ENCODE measurements around the gene PLXNC1.

Gene PLXNC1

GRCh38 chr12:94184995-94185719 is 36.8 kb downstream of the PLXNC1 start:
- H3K27me3 ChIP-seq (replicated peaks) = no peaks in the 10 kb centered on the region
- no peaks in the 10 kb centered on the region for H3K36me3 ChIP-seq (replicated peaks)
- no peak overlapping the region for H3K4me3 ChIP-seq (ENCODE audit: low read depth, low read length)
- in situ Hi-C loops (cut with HindIII; ENCODE audit: low pct_ligation_motif_present, low sequenced_read_pairs) = no loop called here
- no peak for TF ChIP-seq CTCF (IDR thresholded peaks at IDR 0.05; ENCODE audit: low read depth, low read length, missing control alignments)
- no peak for DNase-seq
- no peak overlapping the region for H3K27ac ChIP-seq

- in situ Hi-C loops (cut with HindIII; ENCODE audit: low pct_ligation_motif_present, low sequenced_read_pairs) = no loop called here
- H3K27ac ChIP-seq = no peak overlapping the region
- no peak overlapping the region for H3K4me3 ChIP-seq (ENCODE audit: low read depth, low read length)
- TF ChIP-seq CTCF (IDR thresholded peaks at IDR 0.05; ENCODE audit: low read depth, low read length, missing control alignments) = no peak
- no peak for DNase-seq
- H3K27me3 ChIP-seq (replicated peaks) = no peaks in the 10 kb centered on the region
- H3K36me3 ChIP-seq (replicated peaks) = no peaks in the 10 kb centered on the region
Measured at GRCh38 chr12:94185801-94186200, 37.4 kb downstream of the PLXNC1 start.

GRCh38 chr12:94186278-94187241 is 38.2 kb downstream of the PLXNC1 start:
- in situ Hi-C loops (cut with HindIII; ENCODE audit: low pct_ligation_motif_present, low sequenced_read_pairs) = no loop called here
- no peak overlapping the region for H3K27ac ChIP-seq
- DNase-seq = peak; percentile 41
- no peaks in the 10 kb centered on the region for H3K36me3 ChIP-seq (replicated peaks)
- H3K4me3 ChIP-seq (ENCODE audit: low read depth, low read length) = peak overlapping the region; percentile 39
- TF ChIP-seq CTCF (IDR thresholded peaks at IDR 0.05; ENCODE audit: low read depth, low read length, missing control alignments) = no peak
- H3K27me3 ChIP-seq (replicated peaks) = no peaks in the 10 kb centered on the region

GRCh38 chr12:94187361-94187760 is 39.0 kb downstream of the PLXNC1 start:
- Histone ChIP-seq H3K27ac (no peak overlapping the region), H3K4me3 (ENCODE audit: low read depth, low read length) (peak overlapping the region; percentile 39), H3K27me3 (replicated peaks) (no peaks in the 10 kb centered on the region), H3K36me3 (replicated peaks) (no peaks in the 10 kb centered on the region)
- no peak for TF ChIP-seq CTCF (IDR thresholded peaks at IDR 0.05; ENCODE audit: low read depth, low read length, missing control alignments)
- no peak for DNase-seq
- in situ Hi-C loops (cut with HindIII; ENCODE audit: low pct_ligation_motif_present, low sequenced_read_pairs) = no loop called here

- no peak for TF ChIP-seq CTCF (IDR thresholded peaks at IDR 0.05; ENCODE audit: low read depth, low read length, missing control alignments)
- no peak for DNase-seq
- H3K27me3 ChIP-seq (replicated peaks) = no peaks in the 10 kb centered on the region
- H3K36me3 ChIP-seq (replicated peaks) = no peaks in the 10 kb centered on the region
- no peak overlapping the region for H3K27ac ChIP-seq
- in situ Hi-C loops (cut with HindIII; ENCODE audit: low pct_ligation_motif_present, low sequenced_read_pairs) = no loop called here
- H3K4me3 ChIP-seq (ENCODE audit: low read depth, low read length) = no peak overlapping the region
Measured at GRCh38 chr12:94190623-94191022, 42.2 kb downstream of the PLXNC1 start.
